Body of pancreas (tissue), 4 donors: ENCODE results near the gene EHMT1.

Source experiments
- POLR2A ChIP-seq, 3 donors: fragments of 450-650 bp; IDR thresholded peaks; one replicate each; pipeline ENCODE4 v1.6.1; 2016; ENCODE audit warnings: antibody characterized with exemption in 3 of 3, mild to moderate bottlenecking in 2 of 3
- TF ChIP-seq, protein P1 (sequence below), 7 experiments: fragments of 450-650 bp in 4 of 7; fragments of 200-600 bp in 3 of 7; sonication (generic) in 3 of 7; IDR thresholded peaks; one replicate each; pipeline ENCODE4 v1.5.1; 2016 to 2019; ENCODE audit warnings: antibody characterized with exemption in 7 of 7

DNA sequence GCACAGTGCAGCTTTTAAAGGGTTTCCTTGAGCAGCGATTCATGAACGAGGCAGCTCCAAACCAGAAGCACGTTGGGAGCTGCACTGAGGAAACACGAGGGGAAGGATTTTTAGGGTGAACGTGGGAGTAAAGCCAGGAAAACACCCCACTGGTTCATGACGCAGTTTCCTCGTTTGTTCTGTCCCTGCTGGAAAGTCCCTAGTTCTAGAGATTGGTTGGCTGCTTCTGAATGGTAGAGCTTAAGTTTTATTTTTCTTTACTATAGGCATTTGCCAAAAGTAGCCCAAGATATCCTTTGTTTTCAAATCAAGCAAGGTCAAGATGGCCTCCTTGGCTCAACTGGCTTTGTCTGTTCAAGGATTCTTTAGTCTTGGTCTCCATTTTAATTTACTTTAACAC, 142.2 kb downstream of the EHMT1 start:
- TF ChIP-seq, protein P1, sequence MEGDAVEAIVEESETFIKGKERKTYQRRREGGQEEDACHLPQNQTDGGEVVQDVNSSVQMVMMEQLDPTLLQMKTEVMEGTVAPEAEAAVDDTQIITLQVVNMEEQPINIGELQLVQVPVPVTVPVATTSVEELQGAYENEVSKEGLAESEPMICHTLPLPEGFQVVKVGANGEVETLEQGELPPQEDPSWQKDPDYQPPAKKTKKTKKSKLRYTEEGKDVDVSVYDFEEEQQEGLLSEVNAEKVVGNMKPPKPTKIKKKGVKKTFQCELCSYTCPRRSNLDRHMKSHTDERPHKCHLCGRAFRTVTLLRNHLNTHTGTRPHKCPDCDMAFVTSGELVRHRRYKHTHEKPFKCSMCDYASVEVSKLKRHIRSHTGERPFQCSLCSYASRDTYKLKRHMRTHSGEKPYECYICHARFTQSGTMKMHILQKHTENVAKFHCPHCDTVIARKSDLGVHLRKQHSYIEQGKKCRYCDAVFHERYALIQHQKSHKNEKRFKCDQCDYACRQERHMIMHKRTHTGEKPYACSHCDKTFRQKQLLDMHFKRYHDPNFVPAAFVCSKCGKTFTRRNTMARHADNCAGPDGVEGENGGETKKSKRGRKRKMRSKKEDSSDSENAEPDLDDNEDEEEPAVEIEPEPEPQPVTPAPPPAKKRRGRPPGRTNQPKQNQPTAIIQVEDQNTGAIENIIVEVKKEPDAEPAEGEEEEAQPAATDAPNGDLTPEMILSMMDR (IDR thresholded peaks at IDR 0.05): no peak
- TF ChIP-seq POLR2A (IDR thresholded peaks at IDR 0.05): no peak
